Gastroesophageal sphincter (tissue), 4 donors: ENCODE measurements around the gene OTOG. TPM values are rescaled to one million over a fixed set of nuclear protein-coding genes. Genes with fewer than 3 reads are reported as not detected.

ENCODE experiments used
- ATAC-seq: fragments of 150-250 bp; one replicate; pipeline ENCODE4 v1.9.1; 2016; ENCODE audit warnings: mild to moderate bottlenecking, moderate library complexity
- H3K27ac ChIP-seq, 4 donors: fragments of 200-600 bp; sonication (generic) in 3 of 4; 1 replicate in 3 of 4; 2 replicates in 1 of 4; pipeline ENCODE4 v1.5.1; 2016 to 2019
- H3K27me3 ChIP-seq: fragments of 200-600 bp; sonication (generic); one replicate; pipeline ENCODE4 v1.5.1; 2019
- H3K36me3 ChIP-seq, 2 donors: fragments of 200-600 bp; sonication (generic); one replicate each; pipeline ENCODE4 v1.5.1; 2019; ENCODE audit warnings: control low read depth in 1 of 2
- H3K4me1 ChIP-seq, 3 donors: fragments of 200-600 bp; sonication (generic); 1 replicate in 2 of 3; 2 replicates in 1 of 3; pipeline ENCODE4 v1.5.1; 2016 to 2019; ENCODE audit warnings: control low read depth in 2 of 3
- H3K4me3 ChIP-seq, 2 donors: fragments of 200-600 bp; sonication (generic); one replicate each; pipeline ENCODE4 v1.5.1; 2019; ENCODE audit warnings: mild to moderate bottlenecking in 1 of 2, moderate library complexity in 1 of 2
- H3K9me3 ChIP-seq, 3 donors: fragments of 200-600 bp; sonication (generic); one replicate each; pipeline ENCODE4 v1.5.1; 2017 to 2019; ENCODE audit warnings: control low read depth in 2 of 3
- CTCF ChIP-seq, 4 experiments: fragments of 200-600 bp in 2 of 4; fragments of 450-650 bp in 2 of 4; sonication (generic) in 1 of 4; IDR thresholded peaks; one replicate each; pipeline ENCODE4 v1.5.1; 2017 to 2019; ENCODE audit warnings: antibody characterized with exemption in 4 of 4, mild to moderate bottlenecking in 2 of 4, moderate library complexity in 2 of 4
- EP300 ChIP-seq: sonication (generic); formaldehyde crosslinking; IDR thresholded peaks from one replicate; pipeline ENCODE4 v1.6.1; 2017; ENCODE audit warnings: antibody characterized with exemption, mild to moderate bottlenecking
- POLR2A ChIP-seq, 2 donors: fragments of 450-650 bp; IDR thresholded peaks; one replicate each; pipeline ENCODE4 v1.6.1; 2017; ENCODE audit warnings: antibody characterized with exemption in 2 of 2, mild to moderate bottlenecking in 2 of 2, moderate library complexity in 1 of 2
- POLR2AphosphoS5 ChIP-seq: sonication (generic); formaldehyde crosslinking; IDR thresholded peaks from one replicate; pipeline ENCODE4 v1.6.1; 2017; ENCODE audit warnings: antibody characterized with exemption
- WGBS, 2 donors: methylation state at CpG; one replicate each; pipeline ENCODE4 v1.1.5; 2018; ENCODE audit warnings: low coverage in 1 of 2; 5-methylcytosine and 5-hydroxymethylcytosine counted together
- total RNA-seq, 4 donors: library from RNA; depleted of rRNA; stranded (reverse); fragments of >200 nt; gene quantifications; one replicate each; pipeline ENCODE4 v1.1.0, GENCODE V29; 2016

OTOG gene
- total RNA-seq, 4 donors from 2014 or later: not detected

GRCh38 chr11:17641792-17642350 lies 94.8 kb downstream of the OTOG start:
- ATAC-seq: no peak
- no CpG with 5 or more reads among the region's 17 CpGs for WGBS, 2 donors
- no peak for TF ChIP-seq EP300
- no peak for TF ChIP-seq CTCF (IDR thresholded peaks at IDR 0.05)
- TF ChIP-seq POLR2AphosphoS5: no peak
- TF ChIP-seq POLR2A (IDR thresholded peaks at IDR 0.05): no peak

DNA sequence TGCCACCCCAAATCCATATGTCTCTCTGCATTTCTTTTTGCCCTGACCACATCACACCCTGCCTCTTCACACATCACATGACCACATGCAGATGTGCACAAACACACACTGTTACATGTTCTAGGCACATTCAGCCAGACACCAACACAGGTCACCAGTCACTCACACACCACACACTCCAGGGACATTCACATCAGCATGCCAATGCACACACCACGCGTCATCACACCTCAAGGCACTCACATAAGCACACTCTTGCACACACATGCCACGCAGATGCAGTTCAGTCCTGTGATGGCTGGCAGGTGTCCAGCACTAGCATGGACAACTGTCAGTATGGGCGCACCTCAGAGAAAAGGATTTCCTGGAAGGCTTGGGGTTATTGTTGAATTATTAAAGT lies 95.3 kb downstream of the OTOG start:
- no peak for ATAC-seq
- TF ChIP-seq POLR2AphosphoS5 (no peak), EP300 (no peak), POLR2A (IDR thresholded peaks at IDR 0.05) (no peak), CTCF (IDR thresholded peaks at IDR 0.05) (no peak)
- H3K4me3 ChIP-seq: no peak overlapping the region
- H3K4me1 ChIP-seq: no peaks in the 10 kb centered on the region
- H3K36me3 ChIP-seq: no peaks in the 10 kb centered on the region
- WGBS, 2 donors: 69 to 86% methylated on average over 2 of the region's 4 CpGs
- H3K27me3 ChIP-seq: no peaks in the 10 kb centered on the region
- H3K9me3 ChIP-seq: peaks cover 0 to 8% (median 0%) of the 10 kb centered on the region in 3 donors
- no peak overlapping the region for H3K27ac ChIP-seq

More at GRCh38 chr11:17641792-17642350, 94.8 kb downstream of the OTOG start:
- Histone ChIP-seq H3K27me3 (no peaks in the 10 kb centered on the region), H3K4me1 (no peaks in the 10 kb centered on the region), H3K36me3 (no peaks in the 10 kb centered on the region), H3K4me3 (no peak overlapping the region), H3K27ac (no peak overlapping the region), H3K9me3 (peaks cover 0 to 3% (median 0%) of the 10 kb centered on the region in 3 donors)

DNA sequence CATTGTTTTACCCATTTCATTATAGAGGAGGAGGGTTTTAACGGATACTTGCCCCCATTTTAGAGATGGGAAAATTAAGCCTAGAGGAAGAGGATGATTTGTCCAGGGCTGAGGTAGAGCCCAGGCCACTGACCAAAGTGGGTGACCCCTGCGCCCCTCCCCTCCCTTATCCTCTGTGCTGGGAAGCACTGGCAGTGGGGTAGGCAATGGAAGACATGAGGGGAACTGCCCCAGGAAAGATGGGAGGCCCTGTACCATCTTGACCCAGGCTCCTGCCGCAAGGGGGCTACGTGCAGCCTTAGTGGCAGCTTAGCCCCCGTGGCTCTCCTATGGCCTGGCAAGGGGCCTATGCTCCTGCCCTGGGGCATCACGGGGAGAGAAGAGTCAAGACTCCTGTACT lies 95.9 kb downstream of the OTOG start:
- Histone ChIP-seq H3K4me1 (no peaks in the 10 kb centered on the region), H3K36me3 (no peaks in the 10 kb centered on the region), H3K9me3 (peaks cover 0 to 14% (median 0%) of the 10 kb centered on the region in 3 donors), H3K4me3 (no peak overlapping the region), H3K27me3 (no peaks in the 10 kb centered on the region), H3K27ac (no peak overlapping the region)
- 80% methylated on average over 1 to 3 of the region's 6 CpGs for WGBS, 2 donors
- no peak for ATAC-seq
- TF ChIP-seq CTCF (IDR thresholded peaks at IDR 0.05): no peak
- no peak for TF ChIP-seq POLR2AphosphoS5
- no peak for TF ChIP-seq EP300
- no peak for TF ChIP-seq POLR2A (IDR thresholded peaks at IDR 0.05)

DNA sequence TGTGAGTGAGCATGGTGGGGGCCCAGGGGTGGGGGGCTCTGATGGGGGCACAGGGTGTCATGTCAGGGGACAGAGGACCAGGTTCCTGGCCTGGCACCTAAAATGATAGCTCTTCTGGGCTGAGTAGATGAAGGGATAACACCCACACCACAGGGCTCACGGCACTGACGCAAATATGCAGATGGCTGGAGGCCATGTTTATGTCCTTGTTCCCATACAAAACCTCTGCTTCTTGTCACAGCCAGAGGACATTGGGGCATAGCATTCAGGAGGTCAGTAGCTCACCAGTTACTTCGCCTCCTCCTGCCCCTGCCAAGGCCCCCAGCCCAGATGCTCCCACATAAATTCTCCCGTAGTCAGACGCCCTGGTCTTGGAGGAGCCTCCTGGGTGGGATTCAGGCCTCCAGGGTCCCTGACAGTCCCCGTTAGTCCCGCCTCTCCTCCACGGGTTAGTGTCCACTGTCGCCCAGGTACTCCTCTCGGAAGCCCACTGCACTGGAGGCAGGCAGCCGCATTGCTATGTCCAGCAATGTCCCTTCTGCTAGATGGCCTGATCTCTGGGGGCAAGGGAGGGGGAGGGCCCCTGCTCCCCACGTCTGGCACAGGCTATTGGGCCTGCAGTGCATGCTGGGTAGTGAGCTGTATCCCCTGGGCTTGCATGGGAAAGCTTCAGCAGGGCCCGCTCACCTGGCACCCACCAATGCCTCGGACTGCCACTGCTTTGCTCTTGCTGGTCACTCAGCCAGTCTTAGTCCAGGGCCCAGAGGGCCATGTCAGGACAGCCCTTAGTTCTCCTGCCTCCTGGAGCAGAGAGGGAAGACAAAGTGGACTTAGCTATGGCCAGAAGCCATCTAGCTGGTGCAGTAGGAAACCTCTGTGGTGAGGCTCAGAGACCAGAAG lies 96.7 kb downstream of the OTOG start:
- no peaks in the 10 kb centered on the region for H3K36me3 ChIP-seq
- no peaks in the 10 kb centered on the region for H3K4me1 ChIP-seq
- no peak overlapping the region for H3K4me3 ChIP-seq
- no peak overlapping the region for H3K27ac ChIP-seq
- H3K27me3 ChIP-seq: peaks cover 3% of the 10 kb centered on the region
- H3K9me3 ChIP-seq: peaks cover 0 to 20% (median 0%) of the 10 kb centered on the region in 3 donors
- TF ChIP-seq EP300: no peak
- TF ChIP-seq CTCF (IDR thresholded peaks at IDR 0.05): no peak
- TF ChIP-seq POLR2A (IDR thresholded peaks at IDR 0.05): no peak
- TF ChIP-seq POLR2AphosphoS5: no peak
- 60% methylated on average over 2 of the region's 14 CpGs; no CpG with 5 or more reads in 1 of the 2 donors for WGBS, 2 donors
- ATAC-seq: no peak
